ENCODE measurements around the gene GPR78. TPM values are rescaled to one million over a fixed set of nuclear protein-coding genes. Genes with fewer than 3 reads are reported as not detected.

The GPR78 gene
- total RNA-seq, 1 experiment from 2014 or later, result 3.4 TPM

DNA sequence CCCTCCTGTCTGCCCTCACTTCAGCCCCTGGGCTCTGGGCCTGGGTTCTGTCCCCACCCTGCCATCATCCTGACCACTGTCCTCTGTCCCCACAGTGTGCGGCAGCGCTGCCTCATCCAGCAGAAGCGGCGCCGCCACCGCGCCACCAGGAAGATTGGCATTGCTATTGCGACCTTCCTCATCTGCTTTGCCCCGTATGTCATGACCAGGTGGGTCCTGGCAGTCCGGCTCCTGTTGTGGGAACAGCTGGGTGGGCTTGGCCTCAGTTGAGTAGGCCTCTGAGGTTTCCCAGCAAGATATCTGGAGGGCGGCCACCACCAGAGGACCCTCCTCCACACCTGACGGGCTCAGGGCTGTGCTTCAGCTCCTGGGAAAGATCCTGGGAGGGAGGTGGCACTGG, 2.2 kb downstream of the GPR78 start:
- Histone ChIP-seq H3K9me3 (ENCODE audit: control insufficient read depth, low read depth, low read length) (no peaks in the 10 kb centered on the region), H2BK5ac (ENCODE audit: insufficient read length, low read length) (no peak overlapping the region), H3K27me3 (ENCODE audit: insufficient read depth, low read length) (peaks cover 9% of the 10 kb centered on the region; the same call in 1 of the 2 replicates), H3K79me1 (ENCODE audit: insufficient read depth, low read depth, low read length, poor library complexity, severe bottlenecking) (no peaks in the 10 kb centered on the region), H4K8ac (replicated peaks; ENCODE audit: insufficient read length, low read depth, low read length) (no peak overlapping the region), H4K5ac (ENCODE audit: insufficient read length, low read depth, low read length) (no peak overlapping the region), H3K27ac (ENCODE audit: insufficient read length, low read depth, low read length) (no peak overlapping the region), H2BK15ac (ENCODE audit: low read depth, low read length) (no peak overlapping the region), H3K56ac (ENCODE audit: insufficient read length, low read depth, low read length) (no peak overlapping the region), H2BK120ac (ENCODE audit: low read depth, low read length, poor library complexity, severe bottlenecking) (no peak overlapping the region), H4K91ac (ENCODE audit: insufficient read length, low read depth, low read length) (no peak overlapping the region), H3K14ac (ENCODE audit: insufficient read depth, low read length) (no peak overlapping the region), H3K4ac (ENCODE audit: low read depth, low read length) (no peak overlapping the region), H2AFZ (ENCODE audit: low read length) (no peak overlapping the region), H3K18ac (ENCODE audit: insufficient read length, low read depth, low read length) (no peak overlapping the region), H2AK5ac (ENCODE audit: insufficient read length, low read length) (no peak overlapping the region), H3K23ac (ENCODE audit: insufficient read length, low read depth, low read length) (no peak overlapping the region), H2BK12ac (ENCODE audit: insufficient read length, low read depth, low read length) (no peak overlapping the region), H2BK20ac (ENCODE audit: low read depth, low read length, poor library complexity, severe bottlenecking) (no peak overlapping the region), H3K23me2 (ENCODE audit: insufficient read length, low read depth, low read length, poor library complexity, severe bottlenecking) (peaks cover 9% of the 10 kb centered on the region), H3K4me1 (ENCODE audit: insufficient read depth, low read length) (no peaks in the 10 kb centered on the region), H3K79me2 (ENCODE audit: insufficient read depth, low read length) (no peaks in the 10 kb centered on the region), H3T11ph (ENCODE audit: low read length) (no peak overlapping the region), H3K4me2 (ENCODE audit: insufficient read depth, insufficient read length, low read length) (no peak overlapping the region), H4K20me1 (ENCODE audit: control insufficient read depth, insufficient read depth, insufficient read length) (no peaks in the 10 kb centered on the region), H3K9ac (ENCODE audit: extremely low read depth, insufficient read length, low read length) (no peak overlapping the region)
- TF ChIP-seq, protein P1, sequence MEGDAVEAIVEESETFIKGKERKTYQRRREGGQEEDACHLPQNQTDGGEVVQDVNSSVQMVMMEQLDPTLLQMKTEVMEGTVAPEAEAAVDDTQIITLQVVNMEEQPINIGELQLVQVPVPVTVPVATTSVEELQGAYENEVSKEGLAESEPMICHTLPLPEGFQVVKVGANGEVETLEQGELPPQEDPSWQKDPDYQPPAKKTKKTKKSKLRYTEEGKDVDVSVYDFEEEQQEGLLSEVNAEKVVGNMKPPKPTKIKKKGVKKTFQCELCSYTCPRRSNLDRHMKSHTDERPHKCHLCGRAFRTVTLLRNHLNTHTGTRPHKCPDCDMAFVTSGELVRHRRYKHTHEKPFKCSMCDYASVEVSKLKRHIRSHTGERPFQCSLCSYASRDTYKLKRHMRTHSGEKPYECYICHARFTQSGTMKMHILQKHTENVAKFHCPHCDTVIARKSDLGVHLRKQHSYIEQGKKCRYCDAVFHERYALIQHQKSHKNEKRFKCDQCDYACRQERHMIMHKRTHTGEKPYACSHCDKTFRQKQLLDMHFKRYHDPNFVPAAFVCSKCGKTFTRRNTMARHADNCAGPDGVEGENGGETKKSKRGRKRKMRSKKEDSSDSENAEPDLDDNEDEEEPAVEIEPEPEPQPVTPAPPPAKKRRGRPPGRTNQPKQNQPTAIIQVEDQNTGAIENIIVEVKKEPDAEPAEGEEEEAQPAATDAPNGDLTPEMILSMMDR (conservative IDR thresholded peaks at IDR 0.05), result no peak
- Mint-ChIP-seq H3K36me3 (ENCODE audit: insufficient read depth in 1 of 3, low read depth in 3 of 3) (no peaks in the 10 kb centered on the region), H3K9me3 (no peaks in the 10 kb centered on the region), H3K4me1 (peaks cover 37 to 43% of the 10 kb centered on the region in 2 experiments), H3K27me3 (ENCODE audit: low read depth) (peaks cover 38% of the 10 kb centered on the region), H3K4me3 (0 out of 5 replicates have a peak overlapping the region, but pooled peaks of 1 of the 2 experiments have one; percentile 2), H3K27ac (no peak overlapping the region)
- no peak for DNase-seq
- WGBS (ENCODE audit: extremely low coverage, insufficient read length, low lambda C conversion rate), result no CpG with 5 or more reads among the region's 12 CpGs
